ENCODE measurements around the gene FBLN2. TPM values are rescaled to one million over a fixed set of nuclear protein-coding genes. Genes with fewer than 3 reads are reported as not detected.

Gene FBLN2
- total and polyA plus RNA-seq, 10 of the 15 experiments (the other 5 are each of a cell fraction or from before 2014, with no cell fraction given), result 0.03 to 0.41 (median 0.12) TPM; not detected in 2

DNA sequence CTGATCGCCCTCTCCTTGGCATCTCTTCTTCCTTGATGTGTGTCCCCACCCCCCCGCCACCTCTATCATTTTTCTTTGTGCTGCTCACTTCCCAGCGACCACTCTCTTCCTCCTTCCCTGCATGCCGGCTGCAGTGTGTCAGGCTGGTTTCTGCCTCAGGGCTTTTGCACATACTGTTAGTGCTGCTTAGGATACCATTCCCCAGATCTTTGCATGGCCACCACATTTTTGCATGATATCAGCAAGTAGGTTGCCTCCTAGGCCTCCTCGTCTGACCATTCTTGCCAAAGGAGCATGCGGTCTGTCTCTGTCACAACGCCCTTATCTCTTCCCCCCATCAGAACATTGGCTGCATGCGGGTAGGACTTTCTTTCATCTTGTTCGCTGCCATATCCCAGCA lies 12.5 kb downstream of the FBLN2 start:
- H3K4me2 ChIP-seq (ENCODE audit: control insufficient read depth, insufficient read depth), result no peak overlapping the region
- WGBS (ENCODE audit: insufficient coverage, insufficient replicate concordance, low lambda C conversion rate, missing lambda C conversion rate), result 44% methylated on average over 8 of the region's 9 CpGs
- H2AFZ ChIP-seq (ENCODE audit: control insufficient read depth, low read depth, low read length), result no peak overlapping the region
- no peaks in the 10 kb centered on the region for H4K20me1 ChIP-seq (ENCODE audit: control insufficient read depth, insufficient read depth)
- no peak overlapping the region for H3K4me3 ChIP-seq
- POLR2A ChIA-PET, result no interaction called here
- H3K9me3 ChIP-seq (replicated peaks; ENCODE audit: control insufficient read depth, insufficient read depth, low read length), result no peaks in the 10 kb centered on the region
- no peak for ATAC-seq
- no peak for FAIRE-seq
- H3K9ac ChIP-seq (ENCODE audit: control insufficient read depth, insufficient read depth, low read length), result no peak overlapping the region
- H3K27me3 ChIP-seq (replicated peaks in 1 of 2; ENCODE audit: control insufficient read depth in 2 of 2, insufficient read depth in 2 of 2, low read length in 1 of 2), result peaks cover 0 to 1% of the 10 kb centered on the region in 2 experiments; a peak in 2 of 4 replicates
- SMC1A ChIA-PET (ENCODE audit: uncharacterized antibody, unreplicated experiment), result no interaction called here
- H3K27ac ChIP-seq (ENCODE audit: control insufficient read depth, insufficient read depth), result no peak overlapping the region
- CTCF ChIA-PET, result no interaction called here
- RAD21 ChIA-PET (ENCODE audit: unreplicated experiment), result no interaction called here
- no peak for TF ChIP-seq NFYA (IDR thresholded peaks at IDR 0.05; ENCODE audit: borderline replicate concordance, low read depth, low read length)
- no peak for TF ChIP-seq STAT3 (IDR thresholded peaks at IDR 0.05; ENCODE audit: low read depth, low read length)
- no peak for TF ChIP-seq MTA2 (IDR thresholded peaks at IDR 0.05; ENCODE audit: low read depth)
- TF ChIP-seq CREB1 (IDR thresholded peaks at IDR 0.05; ENCODE audit: low read depth), result no peak
- TF ChIP-seq, protein P1, sequence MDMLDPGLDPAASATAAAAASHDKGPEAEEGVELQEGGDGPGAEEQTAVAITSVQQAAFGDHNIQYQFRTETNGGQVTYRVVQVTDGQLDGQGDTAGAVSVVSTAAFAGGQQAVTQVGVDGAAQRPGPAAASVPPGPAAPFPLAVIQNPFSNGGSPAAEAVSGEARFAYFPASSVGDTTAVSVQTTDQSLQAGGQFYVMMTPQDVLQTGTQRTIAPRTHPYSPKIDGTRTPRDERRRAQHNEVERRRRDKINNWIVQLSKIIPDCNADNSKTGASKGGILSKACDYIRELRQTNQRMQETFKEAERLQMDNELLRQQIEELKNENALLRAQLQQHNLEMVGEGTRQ (IDR thresholded peaks at IDR 0.05; ENCODE audit: borderline replicate concordance, low read depth, low read length), result no peak
- TF ChIP-seq ZBED1 (IDR thresholded peaks at IDR 0.05; ENCODE audit: borderline replicate concordance), result no peak
- TF ChIP-seq KAT2A (conservative IDR thresholded peaks at IDR 0.05; ENCODE audit: control insufficient read depth, low read depth, low read length), result no peak
- TF ChIP-seq RFX5 (IDR thresholded peaks at IDR 0.05; ENCODE audit: low read depth, low read length), result no peak
- no peak for TF ChIP-seq POLR2A (IDR thresholded peaks at IDR 0.05; ENCODE audit: low read depth, low read length)
- no peak for TF ChIP-seq BCL11A (IDR thresholded peaks at IDR 0.05; ENCODE audit: low read depth, low read length)
- TF ChIP-seq DPF2 (IDR thresholded peaks at IDR 0.05), result no peak
- TF ChIP-seq RUNX3 (IDR thresholded peaks at IDR 0.05; ENCODE audit: low read length), result no peak
- no peak for TF ChIP-seq TBL1XR1 (IDR thresholded peaks at IDR 0.05; ENCODE audit: low read depth, low read length)
- TF ChIP-seq SP1 (IDR thresholded peaks at IDR 0.05; ENCODE audit: low read depth, low read length), result no peak
- no peak for TF ChIP-seq NR2C2 (IDR thresholded peaks at IDR 0.05; ENCODE audit: borderline replicate concordance, control insufficient read depth, insufficient read length, low read depth)
- TF ChIP-seq POLR2AphosphoS2 (IDR thresholded peaks at IDR 0.05; ENCODE audit: low read depth, low read length), result no peak
- no peak for TF ChIP-seq ZNF384 (IDR thresholded peaks at IDR 0.05; ENCODE audit: borderline replicate concordance, low read depth, low read length)
- TF ChIP-seq EZH2 (IDR thresholded peaks at IDR 0.05; ENCODE audit: borderline replicate concordance, control insufficient read depth, low read depth, low read length), result no peak
- TF ChIP-seq RELA (IDR thresholded peaks at IDR 0.05; ENCODE audit: borderline replicate concordance, partially characterized antibody), result no peak
- no peak for DNase-seq (ENCODE audit: low read depth, low spot score)
- intact Hi-C loops (cut with micrococcal nuclease; ENCODE audit: unreplicated experiment), result no loop called here
- H3K4me1 ChIP-seq (ENCODE audit: control insufficient read depth, insufficient read depth, low read length), result no peaks in the 10 kb centered on the region
- H3K36me3 ChIP-seq (ENCODE audit: control insufficient read depth in 2 of 2, insufficient read depth in 2 of 2, low read length in 1 of 2), result no peaks in the 10 kb centered on the region
- BruUV-seq (replicated peaks), result no TSS peak
- in situ Hi-C loops (cut with MboI), result no loop called here
- no peaks in the 10 kb centered on the region for H3K79me2 ChIP-seq (ENCODE audit: control insufficient read depth, insufficient read depth, low read length)

All from GM12878 (cell line).